Sigmoid colon (tissue), 7 donors: ENCODE measurements around the gene MAEA. TPM values are rescaled to one million over a fixed set of nuclear protein-coding genes. Genes with fewer than 3 reads are reported as not detected.
"Not testable (repeated sequence)": the region's sequence is repeated elsewhere in the genome, so short reads cannot be mapped to it uniquely, and the experiment has no call there.

ENCODE experiments used
- DNase-seq: peaks from one replicate; pipeline ENCODE4 v3.0.0-alpha.2; 2019
- H3K27ac ChIP-seq, 4 donors: fragments of 200-600 bp; sonication (generic); one replicate each; pipeline ENCODE4 v1.5.1; 2016 to 2019; ENCODE audit warnings: mild to moderate bottlenecking in 1 of 4
- H3K27me3 ChIP-seq, 3 donors: fragments of 200-600 bp; sonication (generic); one replicate each; pipeline ENCODE4 v1.5.1; 2019; ENCODE audit warnings: mild to moderate bottlenecking in 1 of 3
- H3K36me3 ChIP-seq, 4 donors: fragments of 200-600 bp; sonication (generic); one replicate each; pipeline ENCODE4 v1.5.1; 2016 to 2019
- H3K4me1 ChIP-seq, 4 donors: fragments of 200-600 bp; sonication (generic); one replicate each; pipeline ENCODE4 v1.5.1; 2017 to 2019
- H3K4me3 ChIP-seq, 4 donors: fragments of 200-600 bp; sonication (generic); one replicate each; pipeline ENCODE4 v1.5.1; 2017 to 2019; ENCODE audit warnings: mild to moderate bottlenecking in 2 of 4, moderate library complexity in 1 of 4
- H3K9me3 ChIP-seq, 4 donors: fragments of 200-600 bp in 3 of 4; sonication (generic) in 3 of 4; one replicate each; pipeline versions ENCODE4 v1.5.1 to v1.6.1; 2013 to 2019
- CTCF ChIP-seq, 4 experiments: fragments of 450-650 bp in 3 of 4; fragments of 200-600 bp in 1 of 4; IDR thresholded peaks; one replicate each; pipeline ENCODE4 v1.5.1; 2016 to 2019; ENCODE audit warnings: antibody characterized with exemption in 4 of 4, mild to moderate bottlenecking in 3 of 4, moderate library complexity in 2 of 4
- EP300 ChIP-seq, 4 donors: sonication (generic); formaldehyde crosslinking; IDR thresholded peaks; one replicate each; pipeline ENCODE4 v1.6.1; 2017; ENCODE audit warnings: antibody characterized with exemption in 4 of 4
- POLR2A ChIP-seq, 2 donors: fragments of 450-650 bp; IDR thresholded peaks; one replicate each; pipeline ENCODE4 v1.6.1; 2016; ENCODE audit warnings: antibody characterized with exemption in 2 of 2, mild to moderate bottlenecking in 2 of 2, moderate library complexity in 2 of 2
- POLR2AphosphoS5 ChIP-seq, 4 donors: sonication (generic); formaldehyde crosslinking; IDR thresholded peaks; one replicate each; pipeline ENCODE4 v1.6.1; 2017; ENCODE audit warnings: antibody characterized with exemption in 4 of 4
- WGBS, 2 donors: extraction: QIAGEN DNeasy Blood & Tissue Kit; methylation state at CpG; one replicate each; pipeline ENCODE4 v1.1.7; 2013; 5-methylcytosine and 5-hydroxymethylcytosine counted together
- intact Hi-C: fragments of 100-400 bp; cut with DNase I; formaldehyde crosslinking; loops from one replicate; pipeline ENCODE4 v1.15.1; 2023
- polyA plus RNA-seq, 3 donors: library from polyadenylated mRNA; stranded (reverse); fragments of 200-250 nt; gene quantifications; one replicate each; pipeline ENCODE4 v1.2.3, GENCODE V29; 2013
- total RNA-seq, 4 donors: library from RNA; depleted of rRNA; stranded (reverse); fragments of >200 nt; gene quantifications; one replicate each; pipeline ENCODE4 v1.1.0, GENCODE V29; 2016
- donor health status: healthy with polysubstance abuse.
- donor health status: Bipolar disorder and iron deficiency.
- donor health status: healthy.

MAEA gene
- total and polyA plus RNA-seq, 7 donors = 44.2 to 89.8 (median 53.0) TPM

GRCh38 chr4:1334579-1334895 lies 44.8 kb downstream of the MAEA start:
- Histone ChIP-seq H3K27me3 (no peaks in the 10 kb centered on the region), H3K9me3 (no peaks in the 10 kb centered on the region), H3K27ac (no peak overlapping the region), H3K4me3 (no peak overlapping the region), H3K4me1 (no peaks in the 10 kb centered on the region), H3K36me3 (peaks cover 16 to 72% (median 49%) of the 10 kb centered on the region in 4 donors)
- TF ChIP-seq CTCF (IDR thresholded peaks at IDR 0.05) (no peak), POLR2AphosphoS5 (IDR thresholded peaks at IDR 0.05) (no peak), EP300 (IDR thresholded peaks at IDR 0.05) (no peak), POLR2A (IDR thresholded peaks at IDR 0.05) (no peak)
- no peak for DNase-seq
- intact Hi-C loops = no loop called here
- WGBS, 2 donors = 91 to 93% methylated on average over 6 of the region's 6 CpGs

- WGBS, 2 donors = 80 to 85% methylated on average over 4 of the region's 4 CpGs
- H3K36me3 ChIP-seq = peaks cover 22 to 73% (median 57%) of the 10 kb centered on the region in 4 donors
These were observed 45.6 kb downstream of the MAEA start for GRCh38 chr4:1335193-1335883.

GRCh38 chr4:1336088-1336491 lies 46.4 kb downstream of the MAEA start:
- Histone ChIP-seq H3K27ac (no peak overlapping the region), H3K36me3 (peaks cover 23 to 74% (median 60%) of the 10 kb centered on the region in 4 donors), H3K4me3 (no peak overlapping the region), H3K9me3 (no peaks in the 10 kb centered on the region), H3K4me1 (no peaks in the 10 kb centered on the region), H3K27me3 (no peaks in the 10 kb centered on the region)
- intact Hi-C loops = no loop called here
- TF ChIP-seq EP300 (IDR thresholded peaks at IDR 0.05) (no peak), POLR2A (IDR thresholded peaks at IDR 0.05) (no peak), CTCF (IDR thresholded peaks at IDR 0.05) (no peak), POLR2AphosphoS5 (IDR thresholded peaks at IDR 0.05) (peak in 2 of 4 donors; percentile 5 to 10)
- 90 to 93% methylated on average over 7 of the region's 7 CpGs for WGBS, 2 donors
- no peak for DNase-seq

More at GRCh38 chr4:1335193-1335883, 45.6 kb downstream of the MAEA start:
- H3K4me1 ChIP-seq, intact Hi-C loops, DNase-seq, H3K27ac ChIP-seq, H3K9me3 ChIP-seq, H3K27me3 ChIP-seq, H3K4me3 ChIP-seq: not testable (repeated sequence)

GRCh38 chr4:1337376-1337831 lies 47.7 kb downstream of the MAEA start:
- Histone ChIP-seq H3K4me1 (no peaks in the 10 kb centered on the region), H3K4me3 (no peak overlapping the region), H3K27me3 (no peaks in the 10 kb centered on the region), H3K27ac (no peak overlapping the region), H3K9me3 (no peaks in the 10 kb centered on the region), H3K36me3 (peaks cover 23 to 80% (median 59%) of the 10 kb centered on the region in 4 donors)
- 81 to 85% methylated on average over 11 of the region's 11 CpGs for WGBS, 2 donors
- intact Hi-C loops = no loop called here
- TF ChIP-seq POLR2AphosphoS5 (IDR thresholded peaks at IDR 0.05) (no peak), CTCF (IDR thresholded peaks at IDR 0.05) (no peak), POLR2A (IDR thresholded peaks at IDR 0.05) (no peak), EP300 (IDR thresholded peaks at IDR 0.05) (no peak)
- DNase-seq = no peak

GRCh38 chr4:1337951-1338751 lies 48.5 kb downstream of the MAEA start:
- H3K36me3 ChIP-seq = peaks cover 23 to 72% (median 53%) of the 10 kb centered on the region in 4 donors
- no peaks in the 10 kb centered on the region for H3K27me3 ChIP-seq
- DNase-seq = no peak
- 97 to 98% methylated on average over 41 of the region's 41 CpGs for WGBS, 2 donors
- intact Hi-C loops = no loop called here
- no peak overlapping the region for H3K27ac ChIP-seq
- TF ChIP-seq CTCF (IDR thresholded peaks at IDR 0.05) (no peak), POLR2AphosphoS5 (IDR thresholded peaks at IDR 0.05) (no peak), POLR2A (IDR thresholded peaks at IDR 0.05) (no peak), EP300 (IDR thresholded peaks at IDR 0.05) (no peak)
- no peak overlapping the region for H3K4me3 ChIP-seq
- no peaks in the 10 kb centered on the region for H3K9me3 ChIP-seq
- no peaks in the 10 kb centered on the region for H3K4me1 ChIP-seq
